Activated effector memory CD4-positive, alpha-beta T cell treated with Interleukin-2 at 50 U/mL for 16 hours (primary cell): ENCODE results near the gene ESYT3.
"Not testable (repeated sequence)": the region's sequence is repeated elsewhere in the genome, so short reads cannot be mapped to it uniquely, and the experiment has no call there.

ENCODE experiments used
- DNase-seq: peaks from one replicate; pipeline ENCODE4 v3.0.0-alpha.2; 2020

ESYT3 gene

GRCh38 chr3:138408751-138409570 is 25.5 kb upstream of the ESYT3 start:
- no peak for DNase-seq

- no peak for DNase-seq
These were observed 21.4 kb upstream of the ESYT3 start for GRCh38 chr3:138412821-138413551.

GRCh38 chr3:138416236-138416635 is 18.2 kb upstream of the ESYT3 start:
- DNase-seq: not testable (repeated sequence)

- DNase-seq: peak; percentile 29
These were observed 16.8 kb upstream of the ESYT3 start for GRCh38 chr3:138417559-138417982.

- DNase-seq: no peak
These were observed 15.7 kb upstream of the ESYT3 start for GRCh38 chr3:138418601-138419206.

- DNase-seq: no peak
These were observed 11.1 kb upstream of the ESYT3 start for GRCh38 chr3:138423316-138423715.

- no peak for DNase-seq
These were observed 10.1 kb upstream of the ESYT3 start for GRCh38 chr3:138424323-138424722.

- DNase-seq: no peak
These were observed 8.2 kb upstream of the ESYT3 start for GRCh38 chr3:138426211-138426610.

- not testable (repeated sequence) for DNase-seq
These were observed 7.7 kb upstream of the ESYT3 start for GRCh38 chr3:138426754-138427153.

- DNase-seq: no peak
These were observed 4.8 kb upstream of the ESYT3 start for GRCh38 chr3:138429665-138430064.

GRCh38 chr3:138432576-138433240 is 1.7 kb upstream of the ESYT3 start:
- no peak for DNase-seq

- DNase-seq: no peak
These were observed 532 bp upstream of the ESYT3 start for GRCh38 chr3:138433892-138434275.

GRCh38 chr3:138434875-138435772 is 708 bp downstream of the ESYT3 start:
- no peak for DNase-seq

- DNase-seq: no peak
These were observed 1.4 kb downstream of the ESYT3 start for GRCh38 chr3:138435840-138436239.

- no peak for DNase-seq
These were observed 2.9 kb downstream of the ESYT3 start for GRCh38 chr3:138437281-138437680.

- no peak for DNase-seq
These were observed 4.5 kb downstream of the ESYT3 start for GRCh38 chr3:138438896-138439295.

- DNase-seq: no peak
These were observed 5.2 kb downstream of the ESYT3 start for GRCh38 chr3:138439646-138440045.

- no peak for DNase-seq
These were observed 5.7 kb downstream of the ESYT3 start for GRCh38 chr3:138440121-138440521.

GRCh38 chr3:138440596-138440995 is 6.2 kb downstream of the ESYT3 start:
- DNase-seq: no peak

GRCh38 chr3:138441256-138441655 is 6.8 kb downstream of the ESYT3 start:
- no peak for DNase-seq

- DNase-seq: no peak
These were observed 7.3 kb downstream of the ESYT3 start for GRCh38 chr3:138441742-138442141.

- no peak for DNase-seq
These were observed 8.0 kb downstream of the ESYT3 start for GRCh38 chr3:138442433-138442832.
